B cell (primary cell): ENCODE measurements around the gene CNTNAP2.

Experiments
- CTCF ChIP-seq: fragments of 200-600 bp; IDR thresholded peaks from one replicate; pipeline ENCODE4 v1.8.0; 2022; ENCODE audit warnings: antibody characterized with exemption, mild to moderate bottlenecking
- EZH2 ChIP-seq: IDR thresholded peaks from 2 replicates; pipeline ENCODE4 v1.6.1; 2012; ENCODE audit warnings: borderline replicate concordance, low read depth, mild to moderate bottlenecking, moderate library complexity, low read length; ENCODE audit not compliant: insufficient read depth, poor library complexity, severe bottlenecking

DNA sequence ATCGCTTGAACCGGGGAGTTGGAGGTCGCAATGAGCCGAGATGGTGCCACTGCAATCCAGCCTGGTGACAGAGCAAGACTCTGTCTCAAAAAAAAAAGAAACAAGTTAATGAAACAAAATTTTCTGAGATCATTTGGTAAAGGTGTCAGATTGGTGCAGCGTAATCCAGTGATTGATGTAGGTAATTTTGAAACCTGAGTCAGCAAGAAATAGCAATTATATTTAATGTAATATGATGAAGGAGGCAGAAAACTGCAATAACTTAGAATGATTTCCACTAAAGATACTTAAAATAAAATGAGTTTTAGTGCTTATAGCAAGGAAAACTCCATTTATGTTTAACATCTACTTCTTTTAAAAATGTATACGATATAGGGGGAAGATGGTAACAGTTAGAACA is 1424.1 kb downstream of the CNTNAP2 start:
- TF ChIP-seq CTCF (no peak), EZH2 (no peak)
